OCI-LY1 (cell line): ENCODE data around the gene ACER3.

Experiments
- H2AFZ ChIP-seq: fragments of 200-600 bp; sonication (generic), shearing (Covaris generic); 2 replicates; pipeline ENCODE4 v1.6.0; 2014; ENCODE audit warnings: antibody characterized with exemption, mild to moderate bottlenecking, low read length
- H3F3A ChIP-seq: fragments of 200-600 bp; sonication (generic), shearing (Covaris generic); 2 replicates; pipeline ENCODE4 v1.6.0; 2014; ENCODE audit warnings: mild to moderate bottlenecking, antibody characterized with exemption, low read length, moderate library complexity; ENCODE audit not compliant: insufficient read depth
- H3K27ac ChIP-seq: fragments of 200-600 bp; sonication (generic); 2 replicates; pipeline ENCODE4 v1.5.1; 2014; ENCODE audit warnings: low read length, mixed run types, mild to moderate bottlenecking, low read depth; ENCODE audit not compliant: poor library complexity, severe bottlenecking
- H3K27me3 ChIP-seq: fragments of 200-600 bp; sonication (generic); 2 replicates; pipeline ENCODE4 v1.6.0; 2014; ENCODE audit warnings: antibody characterized with exemption, mild to moderate bottlenecking, low read length, moderate library complexity; ENCODE audit not compliant: insufficient read depth
- H3K36me3 ChIP-seq: fragments of 200-600 bp; sonication (generic); 2 replicates; pipeline ENCODE4 v1.6.1; 2014; ENCODE audit warnings: mild to moderate bottlenecking, antibody characterized with exemption, low read length, moderate library complexity, mixed read lengths; ENCODE audit not compliant: insufficient read depth
- H3K4me1 ChIP-seq: fragments of 200-600 bp; sonication (generic); 2 replicates; pipeline ENCODE4 v1.5.1; 2014; ENCODE audit warnings: mild to moderate bottlenecking, low read length, moderate library complexity; ENCODE audit not compliant: insufficient read depth, severe bottlenecking
- H3K4me2 ChIP-seq: fragments of 200-600 bp; sonication (generic), shearing (Covaris generic); 2 replicates; pipeline ENCODE4 v1.6.1; 2014; ENCODE audit warnings: low read length
- H3K4me3 ChIP-seq: fragments of 200-600 bp; sonication (generic); 2 replicates; pipeline ENCODE4 v1.5.1; 2014; ENCODE audit warnings: low read length, low read depth, mild to moderate bottlenecking, mixed read lengths; ENCODE audit not compliant: poor library complexity, severe bottlenecking
- H3K79me2 ChIP-seq: fragments of 200-600 bp; shearing (Covaris generic); 2 replicates; pipeline ENCODE4 v1.6.1; 2016; ENCODE audit warnings: mixed run types, low read length, mixed read lengths; ENCODE audit not compliant: insufficient read depth
- H3K9ac ChIP-seq: fragments of 200-600 bp; sonication (generic), shearing (Covaris generic); 2 replicates; pipeline ENCODE4 v1.6.1; 2014; ENCODE audit warnings: mild to moderate bottlenecking, low read length, mixed read lengths
- H3K9me2 ChIP-seq: fragments of 200-600 bp; sonication (generic), shearing (Covaris generic); 2 replicates; pipeline ENCODE4 v1.6.1; 2014; ENCODE audit warnings: low read depth, mild to moderate bottlenecking, low read length, mixed read lengths
- H3K9me3 ChIP-seq: fragments of 200-600 bp; shearing (Covaris generic); 2 replicates; pipeline ENCODE4 v1.6.1; 2014; ENCODE audit warnings: low read length, mixed read lengths
- H4K20me1 ChIP-seq: fragments of 200-600 bp; sonication (generic), shearing (Covaris generic); 2 replicates; pipeline ENCODE4 v1.6.0; 2016; ENCODE audit warnings: mild to moderate bottlenecking, low read length; ENCODE audit not compliant: insufficient read depth
- CTCF ChIP-seq: fragments of 200-600 bp; sonication (generic), shearing (Covaris generic); IDR thresholded peaks from 2 replicates; pipeline ENCODE4 v1.5.1; 2017; ENCODE audit warnings: mild to moderate bottlenecking, antibody characterized with exemption, low read length, moderate library complexity, mixed read lengths
- EZH2 ChIP-seq: fragments of 200-600 bp; sonication (generic), shearing (Covaris generic); IDR thresholded peaks from 2 replicates; pipeline ENCODE4 v1.8.0; 2017; ENCODE audit warnings: borderline replicate concordance, mixed run types, mild to moderate bottlenecking, antibody characterized with exemption, low read length, moderate library complexity, mixed read lengths

ACER3 gene

GRCh38 chr11:77055913-77056312 lies 195.2 kb downstream of the ACER3 start:
- H3K4me1 ChIP-seq = no peaks in the 10 kb centered on the region
- H3K79me2 ChIP-seq = no peaks in the 10 kb centered on the region
- no peaks in the 10 kb centered on the region for H3F3A ChIP-seq
- no peaks in the 10 kb centered on the region for H3K27me3 ChIP-seq
- TF ChIP-seq CTCF (no peak), EZH2 (no peak)
- no peak overlapping the region for H3K4me3 ChIP-seq
- H3K9me2 ChIP-seq = no peaks in the 10 kb centered on the region
- no peak overlapping the region for H3K4me2 ChIP-seq
- no peak overlapping the region for H3K27ac ChIP-seq
- no peaks in the 10 kb centered on the region; the same call in 1 of the 2 replicates for H3K36me3 ChIP-seq
- H3K9ac ChIP-seq = no peak overlapping the region
- H4K20me1 ChIP-seq = no peaks in the 10 kb centered on the region
- no peak overlapping the region for H2AFZ ChIP-seq
- peaks cover 3% of the 10 kb centered on the region; the same call in 1 of the 2 replicates for H3K9me3 ChIP-seq

- H3K27me3 ChIP-seq = no peaks in the 10 kb centered on the region; the same call in 1 of the 2 replicates
- no peaks in the 10 kb centered on the region for H3K79me2 ChIP-seq
- no peak overlapping the region for H2AFZ ChIP-seq
- no peaks in the 10 kb centered on the region for H4K20me1 ChIP-seq
- no peaks in the 10 kb centered on the region for H3F3A ChIP-seq
- no peak overlapping the region for H3K9ac ChIP-seq
- H3K9me2 ChIP-seq = no peaks in the 10 kb centered on the region
- H3K36me3 ChIP-seq = no peaks in the 10 kb centered on the region; the same call in 1 of the 2 replicates
- no peaks in the 10 kb centered on the region for H3K4me1 ChIP-seq
- TF ChIP-seq EZH2 = no peak
- no peak for TF ChIP-seq CTCF
- H3K9me3 ChIP-seq = peaks cover 3% of the 10 kb centered on the region; the same call in 1 of the 2 replicates
- H3K4me2 ChIP-seq = no peak overlapping the region
- H3K4me3 ChIP-seq = no peak overlapping the region
- H3K27ac ChIP-seq = no peak overlapping the region
These were observed 196.2 kb downstream of the ACER3 start for GRCh38 chr11:77056814-77057402.

- Histone ChIP-seq H3K4me2 (no peak overlapping the region), H3K9me2 (no peaks in the 10 kb centered on the region), H4K20me1 (no peaks in the 10 kb centered on the region), H3K27ac (no peak overlapping the region), H3F3A (no peaks in the 10 kb centered on the region), H3K9ac (no peak overlapping the region), H3K79me2 (no peaks in the 10 kb centered on the region), H3K4me3 (no peak overlapping the region), H3K9me3 (peaks cover 3% of the 10 kb centered on the region; the same call in 1 of the 2 replicates), H2AFZ (no peak overlapping the region), H3K4me1 (no peaks in the 10 kb centered on the region), H3K27me3 (peaks cover 3% of the 10 kb centered on the region; the same call in 1 of the 2 replicates), H3K36me3 (no peaks in the 10 kb centered on the region; the same call in 1 of the 2 replicates)
- no peak for TF ChIP-seq CTCF
- no peak for TF ChIP-seq EZH2
These were observed 197.3 kb downstream of the ACER3 start for GRCh38 chr11:77057938-77058474.
